Lower leg skin (tissue), 4 donors: Measurements from ENCODE around the gene SPI1. TPM values are rescaled to one million over a fixed set of nuclear protein-coding genes. Genes with fewer than 3 reads are reported as not detected.

Experiments used
- DNase-seq, 2 donors: peaks; one replicate each; pipeline ENCODE4 v3.0.0-alpha.2; 2019; ENCODE audit warnings: low spot score in 2 of 2
- H3K4me3 ChIP-seq: fragments of 200-600 bp; sonication (generic); 2 replicates; pipeline ENCODE4 v1.5.1; 2017; ENCODE audit warnings: mild to moderate bottlenecking, low read depth; ENCODE audit not compliant: poor library complexity, severe bottlenecking
- CTCF ChIP-seq, 3 donors: fragments of 450-650 bp; IDR thresholded peaks; one replicate each; pipeline ENCODE4 v1.5.1; 2016; ENCODE audit warnings: antibody characterized with exemption in 3 of 3, mild to moderate bottlenecking in 3 of 3, moderate library complexity in 2 of 3
- POLR2A ChIP-seq, 2 donors: fragments of 450-650 bp; IDR thresholded peaks; one replicate each; pipeline ENCODE4 v1.6.1; 2016 to 2017; ENCODE audit warnings: antibody characterized with exemption in 2 of 2, mild to moderate bottlenecking in 1 of 2, moderate library complexity in 1 of 2
- WGBS, 2 donors: methylation state at CpG; one replicate each; pipeline ENCODE4 v1.1.5; 2018; 5-methylcytosine and 5-hydroxymethylcytosine counted together
- intact Hi-C: fragments of 100-400 bp; cut with DNase I; formaldehyde crosslinking; loops from one replicate; pipeline ENCODE4 v1.15.0; 2023; ENCODE audit warnings: low total_unique reads
- total RNA-seq, 4 donors: library from RNA; depleted of rRNA; stranded (reverse); fragments of >200 nt; gene quantifications; one replicate each; pipeline ENCODE4 v1.1.0, GENCODE V29; 2016

SPI1 gene
- total RNA-seq, 4 donors from 2014 or later: 7.7 to 13.4 (median 10.6) TPM

GRCh38 chr11:47394322-47395222, 16.2 kb upstream of the SPI1 start:
- WGBS, 2 donors: 76 to 85% methylated on average over 22 to 25 of the region's 39 CpGs
- H3K4me3 ChIP-seq: no peak overlapping the region
- DNase-seq: peak in 1 of 2 donors; percentile 31
- intact Hi-C loops: no loop called here
- TF ChIP-seq CTCF (IDR thresholded peaks at IDR 0.05): no peak
- TF ChIP-seq POLR2A (IDR thresholded peaks at IDR 0.05): no peak

GRCh38 chr11:47394050-47394321, 15.6 kb upstream of the SPI1 start:
- 77 to 86% methylated on average over 9 of the region's 9 CpGs for WGBS, 2 donors
- intact Hi-C loops: no loop called here
- TF ChIP-seq POLR2A (IDR thresholded peaks at IDR 0.05) (no peak), CTCF (IDR thresholded peaks at IDR 0.05) (no peak)
- DNase-seq: no peak
- H3K4me3 ChIP-seq: no peak overlapping the region

- TF ChIP-seq CTCF (IDR thresholded peaks at IDR 0.05): no peak
- no peak for TF ChIP-seq POLR2A (IDR thresholded peaks at IDR 0.05)
- intact Hi-C loops: no loop called here
- no peak overlapping the region for H3K4me3 ChIP-seq
- peak in 1 of 2 donors; percentile 18 for DNase-seq
- 84 to 86% methylated on average over 19 of the region's 20 CpGs for WGBS, 2 donors
Observed at GRCh38 chr11:47393163-47394049, 15.1 kb upstream of the SPI1 start.

- DNase-seq: no peak
Observed at GRCh38 chr11:47392546-47393162, 14.3 kb upstream of the SPI1 start.

More at GRCh38 chr11:47392546-47393162, 14.3 kb upstream of the SPI1 start:
- WGBS, 2 donors: 82 to 85% methylated on average over 14 of the region's 14 CpGs
- no peak overlapping the region for H3K4me3 ChIP-seq
- intact Hi-C loops: no loop called here
- TF ChIP-seq CTCF (IDR thresholded peaks at IDR 0.05): no peak
- no peak for TF ChIP-seq POLR2A (IDR thresholded peaks at IDR 0.05)
